Astrocyte (in vitro differentiated cells and primary cell): Measurements from ENCODE around the gene DUSP3.

Experiments
- CTCF ChIP-seq: IDR thresholded peaks from 2 replicates; pipeline ENCODE4 v1.5.1; 2011; ENCODE audit warnings: low read depth, mild to moderate bottlenecking, inconsistent platforms, low read length, moderate library complexity; ENCODE audit not compliant: insufficient read depth
- EZH2 ChIP-seq: IDR thresholded peaks from 2 replicates; pipeline ENCODE4 v1.6.1; 2012; ENCODE audit warnings: mild to moderate bottlenecking, low read length, inconsistent platforms; ENCODE audit not compliant: insufficient read depth

GRCh38 chr17:43760254-43760852 is 18.4 kb downstream of the DUSP3 start:
- peak; percentile 100 for TF ChIP-seq CTCF
- no peak for TF ChIP-seq EZH2
